ENCODE results near the gene ALPL.

DNA sequence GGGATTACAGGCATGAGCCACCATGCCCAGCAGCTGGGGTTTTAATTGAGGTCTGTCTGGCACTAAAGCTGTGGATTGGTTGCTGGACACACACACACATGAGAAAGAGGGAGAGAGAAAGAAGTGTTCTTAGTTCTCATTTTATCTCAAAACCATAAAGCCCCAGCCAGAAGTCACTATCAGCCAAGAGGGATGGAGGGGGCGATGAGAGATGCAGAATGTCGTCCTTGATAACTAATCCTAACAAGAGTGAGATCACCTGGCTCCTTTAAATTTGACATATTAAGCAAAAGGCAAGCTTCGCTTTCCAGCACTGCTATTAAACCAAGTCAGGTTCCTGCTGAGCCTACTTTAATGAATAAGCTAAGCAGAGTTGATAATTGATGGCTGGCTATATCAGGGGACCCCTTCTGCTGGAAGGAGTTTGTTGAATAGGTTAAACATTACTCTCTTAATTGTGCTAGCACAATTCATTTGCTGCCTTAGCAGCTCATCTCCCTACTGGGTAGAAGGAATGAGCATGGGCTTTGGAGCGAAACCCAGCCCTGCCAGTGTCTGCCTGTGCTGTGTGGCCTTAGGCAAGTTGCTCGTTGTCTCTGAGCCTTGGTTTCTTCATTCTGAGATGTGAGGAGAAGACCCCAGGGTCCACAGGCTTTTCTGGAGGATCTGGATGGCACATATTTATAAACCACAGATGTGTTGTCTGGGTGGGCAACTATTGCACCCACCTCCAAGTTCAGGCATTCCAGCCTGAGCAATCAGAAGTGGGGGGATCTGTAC lies 50.8 kb downstream of the ALPL start:
- TF ChIP-seq CTCF (IDR thresholded peaks at IDR 0.05) = no peak
- TF ChIP-seq POLR2A (IDR thresholded peaks at IDR 0.05) = no peak

Data from uterus (tissue), 2 donors.